SIG-M5 treated with dmso at 0.1 percent for 504 hours (cell line): ENCODE measurements around the gene IGF2R.
"Not testable (repeated sequence)": the region's sequence is repeated elsewhere in the genome, so short reads cannot be mapped to it uniquely, and the experiment has no call there.

Experiments used
- DNase-seq: peaks from one replicate; lab custom pipeline; 2025; ENCODE audit not compliant: unreplicated experiment; lab: John Stamatoyannopoulos, UW

The IGF2R gene, protein sequence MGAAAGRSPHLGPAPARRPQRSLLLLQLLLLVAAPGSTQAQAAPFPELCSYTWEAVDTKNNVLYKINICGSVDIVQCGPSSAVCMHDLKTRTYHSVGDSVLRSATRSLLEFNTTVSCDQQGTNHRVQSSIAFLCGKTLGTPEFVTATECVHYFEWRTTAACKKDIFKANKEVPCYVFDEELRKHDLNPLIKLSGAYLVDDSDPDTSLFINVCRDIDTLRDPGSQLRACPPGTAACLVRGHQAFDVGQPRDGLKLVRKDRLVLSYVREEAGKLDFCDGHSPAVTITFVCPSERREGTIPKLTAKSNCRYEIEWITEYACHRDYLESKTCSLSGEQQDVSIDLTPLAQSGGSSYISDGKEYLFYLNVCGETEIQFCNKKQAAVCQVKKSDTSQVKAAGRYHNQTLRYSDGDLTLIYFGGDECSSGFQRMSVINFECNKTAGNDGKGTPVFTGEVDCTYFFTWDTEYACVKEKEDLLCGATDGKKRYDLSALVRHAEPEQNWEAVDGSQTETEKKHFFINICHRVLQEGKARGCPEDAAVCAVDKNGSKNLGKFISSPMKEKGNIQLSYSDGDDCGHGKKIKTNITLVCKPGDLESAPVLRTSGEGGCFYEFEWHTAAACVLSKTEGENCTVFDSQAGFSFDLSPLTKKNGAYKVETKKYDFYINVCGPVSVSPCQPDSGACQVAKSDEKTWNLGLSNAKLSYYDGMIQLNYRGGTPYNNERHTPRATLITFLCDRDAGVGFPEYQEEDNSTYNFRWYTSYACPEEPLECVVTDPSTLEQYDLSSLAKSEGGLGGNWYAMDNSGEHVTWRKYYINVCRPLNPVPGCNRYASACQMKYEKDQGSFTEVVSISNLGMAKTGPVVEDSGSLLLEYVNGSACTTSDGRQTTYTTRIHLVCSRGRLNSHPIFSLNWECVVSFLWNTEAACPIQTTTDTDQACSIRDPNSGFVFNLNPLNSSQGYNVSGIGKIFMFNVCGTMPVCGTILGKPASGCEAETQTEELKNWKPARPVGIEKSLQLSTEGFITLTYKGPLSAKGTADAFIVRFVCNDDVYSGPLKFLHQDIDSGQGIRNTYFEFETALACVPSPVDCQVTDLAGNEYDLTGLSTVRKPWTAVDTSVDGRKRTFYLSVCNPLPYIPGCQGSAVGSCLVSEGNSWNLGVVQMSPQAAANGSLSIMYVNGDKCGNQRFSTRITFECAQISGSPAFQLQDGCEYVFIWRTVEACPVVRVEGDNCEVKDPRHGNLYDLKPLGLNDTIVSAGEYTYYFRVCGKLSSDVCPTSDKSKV (N-terminal part only)

GRCh38 chr6:159968295-159969203, at the start of gene IGF2R:
IGF2R (plus strand) TSS chr6:159969082; CDS start chr6:159969247, 165 bp downstream.
- DNase-seq = peak; percentile 81

- DNase-seq = peak; percentile 3
Measured at GRCh38 chr6:159919800-159920199, 49.1 kb upstream of the IGF2R start.

GRCh38 chr6:159924150-159924549, 44.7 kb upstream of the IGF2R start:
- not testable (repeated sequence) for DNase-seq

DNA sequence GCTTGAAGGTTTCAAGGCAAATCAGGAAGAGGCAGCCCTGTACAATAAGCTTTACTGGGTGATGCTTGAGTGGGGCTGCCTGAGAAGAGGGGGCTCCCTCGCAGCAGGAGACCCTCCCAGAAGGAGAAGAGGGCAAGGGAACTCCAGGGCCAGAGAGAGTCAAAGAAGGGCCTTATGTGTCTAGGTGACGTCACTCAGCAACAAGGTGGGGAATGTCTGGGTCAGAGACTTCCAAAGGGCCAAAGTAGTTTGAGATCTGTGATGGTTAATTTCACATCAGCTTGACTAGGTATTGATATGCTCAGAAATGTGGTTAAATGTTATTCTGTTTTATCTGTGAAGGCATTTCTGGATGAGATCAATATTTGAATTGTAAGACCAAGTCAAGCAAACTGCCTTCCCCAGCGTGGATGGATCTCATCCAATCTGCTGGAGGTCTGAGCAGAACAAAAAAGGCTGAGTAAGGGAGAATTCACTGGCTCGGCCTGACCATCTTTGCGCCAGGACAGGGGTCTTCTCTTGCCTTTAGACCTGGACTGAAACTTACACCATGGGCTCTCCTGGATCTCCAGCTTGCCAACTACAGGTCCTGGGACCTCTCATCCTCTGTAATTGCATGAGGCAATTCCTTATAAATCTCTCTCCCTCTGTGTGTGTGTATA, 42.2 kb upstream of the IGF2R start:
- no peak for DNase-seq

- DNase-seq = no peak
Measured at GRCh38 chr6:159929819-159930218, 39.1 kb upstream of the IGF2R start.

DNA sequence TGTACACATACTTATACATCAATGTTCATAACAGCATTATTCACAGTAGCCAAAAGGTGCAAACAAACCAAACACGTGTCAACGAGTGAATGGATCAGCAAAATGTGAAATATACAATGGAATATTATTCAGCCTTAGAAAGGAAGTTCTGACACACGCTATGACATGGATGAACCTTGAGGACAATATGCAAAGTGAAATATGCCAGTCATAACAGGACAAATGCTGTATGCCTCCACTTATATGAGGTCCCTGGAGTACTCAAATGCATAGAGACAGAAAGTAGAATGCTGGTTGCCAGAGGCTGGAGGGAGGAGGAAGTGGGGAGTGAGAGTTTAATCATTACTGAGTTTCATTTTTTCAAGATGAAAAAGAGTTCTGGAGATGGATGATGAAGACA, 37.8 kb upstream of the IGF2R start:
- no peak for DNase-seq

DNA sequence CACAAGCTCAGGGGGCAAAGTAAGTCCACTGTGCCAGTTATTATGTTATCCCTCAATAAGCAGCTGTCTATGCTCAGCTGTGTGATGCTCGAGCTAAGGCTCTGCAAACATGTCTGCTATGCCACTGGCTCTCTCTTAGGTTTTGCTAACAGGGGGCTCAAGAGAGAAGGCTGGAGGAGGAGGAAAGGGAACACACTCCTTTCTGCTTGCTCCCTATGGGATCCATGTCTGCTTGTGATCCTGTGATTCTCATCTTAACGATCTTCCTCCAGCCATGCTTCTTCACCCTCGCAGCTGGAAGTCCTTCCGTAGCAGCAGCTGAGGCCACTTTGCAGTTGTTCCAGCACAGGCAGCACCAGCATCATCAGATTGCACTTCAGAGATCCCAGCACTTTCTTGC, 37.0 kb upstream of the IGF2R start:
- DNase-seq = no peak

DNA sequence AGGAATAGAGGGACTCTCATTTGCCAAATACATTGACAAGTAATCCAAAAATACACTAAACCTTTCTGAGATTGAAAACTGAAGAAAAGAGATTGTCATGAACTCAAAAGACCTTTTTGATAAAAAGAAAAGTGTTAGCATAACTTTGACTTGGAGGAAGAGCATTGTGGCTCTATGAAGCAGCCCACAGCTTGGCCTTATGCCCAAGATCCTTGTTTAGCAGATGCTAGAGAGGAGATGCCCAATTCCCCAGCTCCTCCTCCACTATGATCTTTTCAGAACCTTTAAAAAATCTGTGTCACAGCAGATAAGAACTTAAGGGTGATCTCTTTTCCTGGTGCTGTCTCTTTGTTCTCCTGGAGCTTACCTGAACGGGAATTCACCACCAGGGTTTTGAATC, 35.8 kb upstream of the IGF2R start:
- no peak for DNase-seq

DNA sequence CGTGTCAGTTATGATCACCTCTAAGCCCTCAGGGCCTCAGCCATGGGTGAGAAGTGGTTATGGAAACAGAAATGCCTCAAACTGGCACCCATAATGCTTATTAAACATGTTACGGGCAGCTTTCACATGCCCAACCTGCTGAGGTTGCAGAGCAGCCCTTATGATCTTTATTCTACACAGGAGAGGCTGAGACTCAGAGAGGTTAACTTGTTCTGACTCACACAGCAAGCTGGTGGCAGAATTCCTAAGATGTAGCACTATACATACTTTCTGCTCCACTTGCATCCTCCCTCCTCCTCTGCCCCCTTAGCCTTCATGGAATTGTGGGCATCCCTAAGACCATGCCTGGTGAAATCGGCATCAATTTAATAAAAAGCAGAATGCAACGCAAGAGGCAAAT, 34.7 kb upstream of the IGF2R start:
- DNase-seq = no peak

DNA sequence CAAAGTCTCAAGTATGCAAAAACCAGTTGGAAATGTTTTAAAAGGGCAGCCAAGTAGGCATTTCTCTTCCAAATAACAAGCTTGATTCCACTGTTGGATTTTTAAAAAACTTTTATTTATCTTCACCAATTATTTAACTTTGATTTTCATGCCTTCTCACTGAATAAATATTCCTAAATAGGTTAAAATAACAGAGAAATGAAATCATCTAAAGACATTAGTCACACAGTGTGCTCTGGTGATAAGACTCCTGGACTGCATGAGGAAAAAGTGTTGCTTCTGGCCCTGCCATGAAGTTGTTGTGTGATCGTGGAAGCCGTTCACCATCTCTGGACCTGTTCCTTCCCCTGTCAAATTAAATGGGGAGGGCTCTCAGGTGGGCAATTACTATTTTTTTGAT, 33.8 kb upstream of the IGF2R start:
- no peak for DNase-seq

GRCh38 chr6:159935633-159936032, 33.2 kb upstream of the IGF2R start:
- DNase-seq = no peak

- no peak for DNase-seq
Measured at GRCh38 chr6:159939591-159940016, 29.3 kb upstream of the IGF2R start.

- DNase-seq = peak; percentile 56
Measured at GRCh38 chr6:159941286-159942113, 27.4 kb upstream of the IGF2R start.

DNA sequence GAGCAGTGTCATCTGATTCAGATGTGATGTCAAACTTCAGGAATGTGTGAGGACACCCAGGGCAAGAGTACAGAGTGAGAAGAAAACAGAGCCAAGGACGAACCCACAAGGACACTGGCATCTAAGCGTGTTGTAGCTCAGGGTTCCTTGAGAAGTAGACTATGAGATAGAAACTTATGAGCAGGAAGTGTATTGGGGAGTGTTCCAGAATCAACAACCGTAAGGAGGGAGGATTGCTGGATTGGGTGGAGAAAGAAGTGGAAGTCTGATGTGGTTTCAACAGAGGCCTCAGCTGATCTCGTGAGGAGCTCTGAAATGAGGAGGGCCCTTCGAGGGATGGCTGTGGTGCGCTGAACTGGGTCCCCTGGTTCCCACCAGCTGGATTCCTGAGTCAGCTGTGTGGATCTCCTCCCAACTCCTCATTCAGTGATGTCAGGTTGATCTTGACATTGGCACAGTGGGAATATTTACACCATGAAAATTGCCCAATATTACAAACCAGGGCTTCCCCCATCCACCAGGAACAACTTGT, 25.7 kb upstream of the IGF2R start:
- DNase-seq = no peak

DNA sequence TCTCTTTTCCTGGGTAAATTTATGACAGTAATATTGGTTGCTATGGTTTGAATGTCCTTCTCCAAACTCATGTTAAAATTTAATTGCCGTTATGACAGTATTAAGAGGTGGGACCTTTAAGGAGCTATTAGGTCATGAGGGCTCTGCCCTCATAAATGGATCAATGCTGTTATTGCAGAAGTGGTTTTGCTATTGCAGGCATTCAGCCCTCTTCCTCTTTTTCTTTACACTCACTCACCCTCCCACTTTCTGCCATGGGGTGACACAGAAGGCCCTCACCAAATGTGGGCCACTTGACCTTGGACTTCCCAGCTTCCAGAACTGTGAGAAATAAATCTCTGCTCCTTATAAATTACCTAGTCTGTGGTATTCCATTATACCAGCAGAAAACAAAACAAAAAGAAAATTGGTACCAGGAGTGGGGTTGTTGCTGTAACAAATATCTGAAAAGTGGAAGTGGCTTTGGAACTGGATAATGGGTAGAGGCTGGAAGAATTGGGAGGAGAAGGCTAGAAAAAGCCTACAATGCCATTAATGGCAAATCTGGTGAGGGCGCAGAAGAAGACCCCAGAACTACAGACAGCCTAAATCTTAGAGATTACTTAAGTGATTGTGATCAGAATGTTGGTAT, 24.8 kb upstream of the IGF2R start:
- DNase-seq = peak; percentile 40

- DNase-seq = no peak
Measured at GRCh38 chr6:159945801-159946392, 23.0 kb upstream of the IGF2R start.

- no peak for DNase-seq
Measured at GRCh38 chr6:159946912-159947311, 22.0 kb upstream of the IGF2R start.

DNA sequence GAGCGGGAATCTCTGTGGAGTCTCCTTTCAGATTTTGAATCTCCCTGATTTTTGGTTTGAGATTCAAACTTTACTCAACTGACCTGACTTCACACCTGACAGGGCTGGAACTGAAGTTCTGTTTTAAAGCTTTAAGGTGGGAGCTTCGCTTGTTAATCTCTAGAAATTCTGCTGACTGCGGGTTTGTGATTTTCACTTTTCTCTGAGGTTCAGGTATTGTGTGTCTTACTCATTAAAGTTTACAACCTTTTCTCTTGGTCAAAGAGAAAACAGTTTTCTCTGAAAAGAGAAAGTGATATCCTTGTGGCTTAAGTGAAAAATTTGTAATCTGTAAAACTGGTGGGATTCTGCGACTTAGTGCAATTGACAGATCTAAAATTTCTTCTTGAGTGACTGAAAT, 20.7 kb upstream of the IGF2R start:
- DNase-seq = no peak
